Epithelial cell of umbilical artery (primary cell): ENCODE results near the gene ARL17B. TPM values are rescaled to one million over a fixed set of nuclear protein-coding genes. Genes with fewer than 3 reads are reported as not detected.

ENCODE experiments used
- total RNA-seq: library from RNA; depleted of rRNA; stranded (reverse); fragments of >200 nt; gene quantifications from 2 replicates; pipeline ENCODE4 v1.2.3, GENCODE V29; 2014

Gene ARL17B
- total RNA-seq, result 4.5 and 9.1 TPM in 2 replicates

DNA sequence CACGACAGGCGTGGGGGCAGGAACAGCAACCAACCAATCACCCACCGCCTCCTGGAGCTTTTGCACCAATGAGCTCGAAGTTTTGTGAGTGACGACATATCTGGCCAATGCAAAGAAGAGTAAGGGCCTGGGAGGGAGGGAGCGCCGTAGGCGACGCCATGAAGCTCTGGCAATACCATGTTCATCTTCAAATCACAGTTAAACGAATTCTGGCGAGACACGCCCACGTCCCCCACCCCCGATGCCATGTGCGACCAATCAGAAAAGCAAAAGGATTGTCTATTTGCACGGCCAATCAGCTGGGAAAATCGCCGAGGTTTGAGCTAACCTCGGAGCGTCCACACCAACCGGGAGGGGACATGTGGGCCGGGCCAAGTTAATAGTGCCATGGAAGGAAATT is at the start of gene ARL17B:
Gene ARL17B, minus strand, starts transcription at position 12 of the 400 bp plus-strand sequence. CDS start 3,369 bp downstream, outside the sequence.

GRCh38 chr17:46294831-46295230 is 66.7 kb downstream of the ARL17B start, which contains the start of gene LRRC37A:
TSS of gene LRRC37A (plus strand) at chr17:46295131. CDS start at chr17:46295134, 3 bp downstream.

Other genes starting within 250 kb of the ARL17B start
- 71.1 and 104 TPM in 2 replicates for gene KANSL1, start 168.3 kb downstream of the ARL17B start, total RNA-seq
- gene LRRC37A, start 66.6 kb downstream of the ARL17B start, total RNA-seq, result 1.1 and 1.6 TPM in 2 replicates
- 1.6 and 3.8 TPM in 2 replicates for gene LRRC37A2, start 150.7 kb upstream of the ARL17B start, total RNA-seq
- gene ARL17A, start 217.9 kb upstream of the ARL17B start, total RNA-seq, result 0.97 and 2.0 TPM in 2 replicates
- 38.0 and 45.0 TPM in 2 replicates for gene NSF, start 228.9 kb upstream of the ARL17B start, total RNA-seq